ENCODE results near the gene POTEB.
"Not testable (repeated sequence)": the region's sequence is repeated elsewhere in the genome, so short reads cannot be mapped to it uniquely, and the experiment has no call there.

The POTEB gene

GRCh38 chr15:21877635-21878034, at the start of gene POTEB:
POTEB (minus strand) TSS chr15:21877735; CDS start chr15:21877246, 489 bp downstream.
- H3K36me3 Mint-ChIP-seq (ENCODE audit: low read depth); H3K9me3 Mint-ChIP-seq; H3K27ac Mint-ChIP-seq; H3K4me1 Mint-ChIP-seq (ENCODE audit: low read depth); H3K4me3 Mint-ChIP-seq; H3K27me3 Mint-ChIP-seq: not testable (repeated sequence)

- H3K9me3 Mint-ChIP-seq; H3K36me3 Mint-ChIP-seq (ENCODE audit: low read depth); H3K27ac Mint-ChIP-seq; H3K4me3 Mint-ChIP-seq; H3K4me1 Mint-ChIP-seq (ENCODE audit: low read depth); H3K27me3 Mint-ChIP-seq: not testable (repeated sequence)
Observed at GRCh38 chr15:21890955-21891354, 13.4 kb upstream of the POTEB start.

GRCh38 chr15:21889542-21889941, 12.0 kb upstream of the POTEB start:
- not testable (repeated sequence) for H3K9me3 Mint-ChIP-seq; H3K27me3 Mint-ChIP-seq; H3K4me3 Mint-ChIP-seq; H3K4me1 Mint-ChIP-seq (ENCODE audit: low read depth); H3K27ac Mint-ChIP-seq; H3K36me3 Mint-ChIP-seq (ENCODE audit: low read depth)

GRCh38 chr15:21838831-21839230, 38.7 kb downstream of the POTEB start:
- not testable (repeated sequence) for H3K4me3 Mint-ChIP-seq; H3K36me3 Mint-ChIP-seq (ENCODE audit: low read depth); H3K9me3 Mint-ChIP-seq; H3K27me3 Mint-ChIP-seq; H3K4me1 Mint-ChIP-seq (ENCODE audit: low read depth); H3K27ac Mint-ChIP-seq
